GM18526 (cell line): ENCODE results near the gene NLK.

Source experiments
- POLR2A ChIP-seq: IDR thresholded peaks from 3 replicates; pipeline ENCODE4 v1.6.1; 2011; ENCODE audit not compliant: insufficient read length; ENCODE audit errors: extremely low read depth

Gene NLK

DNA sequence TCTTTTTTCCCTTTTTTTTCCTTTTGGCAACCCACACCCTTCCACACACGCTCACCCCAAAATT lies at the start of gene NLK:
Gene NLK (plus strand): TSS at position 21 of the 64 bp plus-strand sequence. CDS start 197 bp downstream, outside the sequence.
- no peak for TF ChIP-seq POLR2A

DNA sequence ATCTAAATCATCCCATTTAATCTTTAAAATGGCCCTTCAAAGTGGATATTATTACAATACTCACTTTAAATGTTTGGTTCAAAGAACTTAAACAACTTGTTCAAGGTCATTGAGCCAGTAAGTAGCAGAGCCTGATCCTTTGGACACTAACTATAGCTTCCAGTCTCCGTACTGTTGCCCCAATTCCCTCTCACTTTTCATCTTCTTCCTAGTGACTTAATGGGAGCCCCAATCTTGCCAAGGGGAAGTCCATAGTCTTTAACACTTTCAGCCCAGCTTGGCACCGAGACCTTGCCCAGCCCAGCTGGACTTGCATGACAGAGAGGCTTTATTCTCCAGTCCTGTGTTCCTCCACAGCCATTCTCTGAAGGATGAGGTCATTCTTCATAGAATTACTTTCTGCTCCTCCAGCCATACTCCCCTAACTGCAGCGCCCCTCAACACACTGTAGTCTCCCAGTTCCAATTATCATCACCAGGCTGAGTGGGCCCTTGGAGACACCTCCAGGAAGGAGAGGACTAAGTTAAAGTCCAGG lies 49.2 kb upstream of the NLK start:
- no peak for TF ChIP-seq POLR2A

DNA sequence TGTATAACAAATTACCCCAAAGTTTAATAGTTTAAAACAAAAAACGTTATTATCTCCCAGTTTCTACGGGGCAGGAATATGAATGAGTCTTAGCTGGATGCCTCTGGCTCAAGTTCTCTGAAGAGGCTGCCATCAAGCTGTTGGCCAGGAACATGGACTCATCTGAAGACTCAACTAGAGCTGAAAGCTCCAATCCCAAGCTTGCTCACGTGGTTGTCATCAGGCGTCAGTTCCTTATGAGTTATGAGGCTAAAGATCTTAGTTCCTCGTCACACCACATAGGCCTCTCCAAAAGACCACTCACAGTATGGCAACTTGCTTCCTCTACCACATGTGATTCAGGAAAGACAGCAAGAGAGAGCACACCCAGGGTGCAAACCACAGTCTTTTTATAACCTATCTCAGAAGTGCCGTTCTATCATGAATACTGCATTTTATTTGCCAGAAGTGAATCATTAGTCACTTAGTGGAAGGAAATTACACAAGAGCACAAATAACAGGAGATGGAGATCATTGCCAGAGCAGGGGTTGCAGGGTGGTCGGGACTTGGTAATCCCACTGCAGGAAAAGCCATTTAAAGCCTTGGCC lies 48.7 kb upstream of the NLK start:
- no peak for TF ChIP-seq POLR2A

DNA sequence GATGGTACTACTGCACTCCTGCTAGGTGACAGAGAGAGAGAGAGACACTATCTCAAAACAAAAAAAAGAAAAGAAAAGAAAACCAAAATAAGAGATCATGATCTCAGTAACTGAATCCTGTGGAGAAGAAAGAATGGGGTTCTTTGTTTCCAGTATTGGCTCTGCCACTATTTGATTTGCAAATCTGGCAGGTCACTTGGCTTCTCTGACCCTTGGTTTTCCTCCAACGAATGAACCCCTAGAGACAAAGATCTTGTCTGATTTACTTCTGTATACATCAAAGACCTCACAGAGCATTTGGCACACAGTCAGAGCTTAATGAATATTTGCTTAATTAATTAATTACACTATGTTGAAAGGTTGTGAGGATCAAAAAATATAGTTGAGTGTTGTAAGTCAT lies 47.9 kb upstream of the NLK start:
- TF ChIP-seq POLR2A: no peak

DNA sequence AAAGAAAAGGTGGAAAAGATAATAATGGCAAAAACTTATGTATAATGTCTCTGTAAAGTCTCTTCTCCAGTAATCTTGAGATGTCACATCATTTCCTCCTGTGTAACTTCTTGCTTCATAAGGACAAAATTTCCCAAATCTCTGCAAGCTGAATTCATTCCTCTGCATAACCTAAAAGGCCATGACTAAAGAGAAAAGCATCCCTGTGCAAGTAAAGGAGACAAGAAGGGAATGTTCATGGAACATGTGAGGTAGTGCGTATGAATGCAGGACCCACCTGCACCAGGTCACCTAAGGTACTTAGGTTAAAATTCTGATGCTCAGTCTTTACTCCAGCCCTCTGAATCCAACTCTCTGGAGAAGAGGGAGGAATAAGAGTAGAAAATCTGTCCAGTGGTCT lies 46.9 kb upstream of the NLK start:
- TF ChIP-seq POLR2A: no peak

DNA sequence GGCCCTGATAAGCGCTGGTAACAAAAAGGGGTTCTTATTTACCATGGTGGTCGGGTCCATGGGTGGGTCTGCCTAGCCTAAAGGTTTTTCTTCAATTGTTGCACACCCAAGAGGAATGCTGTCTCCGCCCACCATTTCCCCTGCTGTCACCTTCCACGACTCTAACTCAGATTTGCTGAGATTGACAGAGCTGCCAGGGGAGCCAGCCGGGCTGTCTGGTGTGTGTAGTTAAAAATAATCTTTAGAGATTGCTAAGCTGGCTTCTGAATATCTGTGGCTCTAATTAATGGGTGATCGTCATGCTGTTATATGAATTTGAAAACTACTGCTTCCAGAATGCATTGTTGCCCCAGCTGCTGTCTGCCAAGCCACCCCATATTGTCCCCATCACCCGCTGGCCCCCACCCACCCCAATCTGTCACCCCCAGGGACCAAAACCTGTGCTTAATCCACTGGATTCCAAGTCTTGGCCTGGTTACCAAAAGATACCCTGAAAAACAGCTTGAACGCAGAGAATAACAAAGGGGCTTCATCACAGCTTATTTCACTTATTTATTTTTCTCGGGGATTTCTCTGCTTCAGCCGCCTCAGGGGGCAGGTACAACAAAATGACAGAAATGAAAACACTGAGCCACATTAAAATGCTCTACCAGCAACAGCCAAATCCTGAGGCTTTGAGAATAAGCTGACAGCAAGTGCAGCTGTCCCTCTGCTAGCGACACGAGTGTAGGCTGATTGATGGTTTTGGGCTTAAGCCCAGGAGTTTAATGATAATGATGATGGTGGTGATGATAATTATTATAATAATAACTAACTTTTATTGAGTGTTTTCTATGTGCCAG lies 46.1 kb upstream of the NLK start:
- no peak for TF ChIP-seq POLR2A

DNA sequence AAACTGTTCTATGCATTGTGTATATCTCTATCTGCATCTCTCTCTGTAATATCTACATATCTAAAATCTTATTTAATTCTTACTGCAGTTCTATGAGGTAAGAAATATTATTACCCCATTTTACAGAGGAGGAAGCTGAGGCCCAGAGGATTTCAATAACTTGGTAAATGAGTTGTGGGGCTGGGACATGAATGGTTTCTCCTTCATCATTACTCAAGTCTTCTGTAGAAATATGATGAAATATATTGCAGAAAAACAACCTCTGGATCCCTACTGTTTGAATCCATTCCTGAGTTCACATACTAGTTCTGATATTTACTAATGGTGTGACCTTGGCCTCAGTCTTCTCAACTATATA lies 45.5 kb upstream of the NLK start:
- no peak for TF ChIP-seq POLR2A

DNA sequence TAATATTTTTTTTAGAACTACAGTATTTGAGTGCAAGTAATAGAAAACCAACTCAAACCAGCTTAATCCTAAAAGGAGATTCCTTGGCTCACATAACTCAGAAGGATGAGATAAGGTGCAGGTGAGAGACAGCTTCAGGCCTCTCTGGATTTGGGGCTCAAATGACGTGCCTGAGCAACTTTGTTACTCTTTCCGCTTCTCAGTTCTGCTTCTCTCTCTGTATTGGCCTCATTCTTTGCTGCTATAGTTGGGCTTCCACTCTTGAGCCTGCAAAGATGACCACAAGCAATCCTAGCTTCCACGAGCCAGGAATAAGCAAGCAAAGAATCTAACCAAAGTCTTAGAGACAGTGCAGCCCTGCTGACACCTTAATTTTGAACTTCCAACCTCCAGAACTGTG lies 45.0 kb upstream of the NLK start:
- no peak for TF ChIP-seq POLR2A

DNA sequence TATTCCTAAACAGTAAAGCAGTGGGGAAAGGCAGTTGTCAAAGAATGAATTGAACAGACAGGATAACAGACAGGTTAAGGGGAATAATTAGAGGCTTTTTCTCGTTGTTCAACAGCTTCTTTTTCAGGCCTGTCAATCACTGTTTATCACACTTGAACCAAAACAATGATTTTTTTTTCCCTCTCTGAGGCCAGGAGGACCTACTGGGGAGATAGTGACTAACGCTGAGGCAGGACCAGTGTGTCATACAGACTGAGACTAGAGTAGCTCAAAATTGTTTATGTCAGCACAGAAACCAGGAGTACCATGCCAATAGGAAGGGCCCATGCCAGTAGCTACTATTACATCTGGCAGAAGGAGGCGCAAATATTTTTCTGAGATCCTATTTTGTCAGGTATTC lies 41.3 kb upstream of the NLK start:
- TF ChIP-seq POLR2A: no peak

DNA sequence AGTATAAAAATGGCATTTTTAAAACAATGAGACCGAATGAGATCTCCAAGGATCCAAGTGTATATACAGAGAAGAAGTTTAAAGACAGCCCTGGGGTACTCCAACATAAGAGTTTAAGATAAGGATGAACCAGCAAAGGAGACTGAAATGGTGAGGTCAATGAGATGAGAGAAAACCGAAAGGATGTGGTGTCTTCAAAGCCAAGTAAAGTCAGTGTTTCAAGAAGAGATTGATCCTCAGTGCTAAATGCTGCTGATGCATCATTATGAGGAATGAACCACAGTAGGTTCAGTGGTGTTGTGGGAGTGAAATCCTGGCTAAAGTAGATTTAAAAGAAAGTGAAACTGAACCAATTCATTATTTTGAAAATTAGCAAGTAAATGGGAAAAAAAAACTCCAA lies 38.1 kb upstream of the NLK start:
- no peak for TF ChIP-seq POLR2A

DNA sequence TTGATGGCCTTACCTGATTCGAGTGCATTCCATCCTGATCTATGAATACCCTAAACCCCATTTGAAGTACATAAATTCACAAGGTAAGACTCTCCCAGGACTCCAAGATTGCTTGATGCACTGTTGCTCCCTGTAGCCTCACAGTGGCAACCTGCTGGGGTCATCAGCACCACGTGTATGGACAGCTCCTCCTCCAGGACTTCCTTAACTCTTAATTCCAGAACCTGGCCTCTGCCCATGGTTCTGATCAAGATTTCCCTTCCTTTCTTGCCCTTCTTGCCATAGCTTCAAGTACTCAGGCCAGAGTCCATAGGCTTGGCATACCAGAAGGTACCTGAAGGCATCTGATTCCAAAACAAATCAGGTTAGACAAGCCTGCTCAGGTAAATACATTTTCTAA lies 34.0 kb upstream of the NLK start:
- no peak for TF ChIP-seq POLR2A

DNA sequence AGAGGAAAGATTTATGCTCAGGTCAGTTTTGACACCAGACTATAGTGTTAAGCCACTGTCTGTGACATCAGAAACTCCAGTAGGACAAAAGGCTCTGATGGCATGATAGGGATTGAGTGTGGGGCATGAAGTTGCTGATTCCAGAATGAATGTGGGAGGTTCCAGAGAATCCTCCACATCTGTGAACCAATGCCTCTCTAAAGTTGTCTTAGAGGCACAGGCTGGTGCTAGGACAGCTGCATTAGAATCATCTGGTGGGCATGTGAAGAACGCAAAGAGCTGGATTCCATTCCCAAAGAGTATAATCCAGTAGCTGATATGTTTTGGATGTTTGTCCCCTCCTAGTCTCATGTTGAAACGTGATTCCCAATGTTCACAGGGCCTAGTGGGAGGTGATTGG lies 32.1 kb upstream of the NLK start:
- TF ChIP-seq POLR2A: no peak

DNA sequence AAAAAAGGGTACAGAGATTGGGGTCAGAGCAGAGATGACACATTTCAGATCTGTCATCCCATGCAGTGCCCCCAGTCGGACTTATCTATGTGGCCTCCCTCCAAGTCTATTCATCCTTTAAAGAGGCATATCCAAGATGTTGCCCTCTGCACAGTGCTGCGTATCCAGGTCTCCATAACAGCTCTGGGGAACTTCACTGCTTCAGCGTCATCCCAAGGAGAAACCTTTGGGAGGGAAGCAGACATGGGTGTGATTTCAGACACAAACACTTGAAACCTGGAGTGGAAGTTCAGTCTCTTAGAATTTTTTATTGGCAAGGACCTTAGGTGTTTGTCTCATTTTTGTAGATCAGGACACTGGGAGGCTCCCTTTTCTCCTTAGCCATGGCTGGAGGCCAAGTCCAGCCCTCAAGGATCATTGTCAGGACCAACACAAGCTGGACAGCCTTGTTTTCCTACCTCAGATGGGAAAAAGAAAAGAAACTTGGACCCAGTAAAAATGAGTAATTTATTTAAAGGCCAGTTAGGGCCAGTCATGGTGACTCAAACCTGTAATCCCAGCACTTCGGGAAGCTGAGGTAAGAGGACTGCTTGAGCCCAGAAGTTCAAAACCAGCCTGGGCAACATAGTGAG lies 23.9 kb upstream of the NLK start:
- TF ChIP-seq POLR2A: no peak

DNA sequence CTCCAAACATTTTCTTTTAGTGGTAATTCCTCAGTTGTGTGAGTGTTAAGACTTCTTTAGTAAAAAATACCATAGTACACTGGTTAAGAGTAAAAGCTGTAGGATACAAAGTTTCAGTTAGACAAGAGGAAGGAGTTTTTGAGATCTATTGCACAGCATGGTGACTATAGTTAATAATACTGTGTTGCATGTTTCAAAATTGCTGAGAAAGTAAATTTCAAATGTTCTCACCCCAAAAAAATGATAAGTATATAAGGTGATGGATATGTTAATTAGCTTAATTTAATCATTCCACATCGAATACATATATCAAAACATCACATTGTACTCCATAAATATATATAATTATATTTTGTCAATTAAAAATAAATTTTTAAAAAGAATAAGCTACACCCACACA lies 22.0 kb upstream of the NLK start:
- TF ChIP-seq POLR2A: no peak

DNA sequence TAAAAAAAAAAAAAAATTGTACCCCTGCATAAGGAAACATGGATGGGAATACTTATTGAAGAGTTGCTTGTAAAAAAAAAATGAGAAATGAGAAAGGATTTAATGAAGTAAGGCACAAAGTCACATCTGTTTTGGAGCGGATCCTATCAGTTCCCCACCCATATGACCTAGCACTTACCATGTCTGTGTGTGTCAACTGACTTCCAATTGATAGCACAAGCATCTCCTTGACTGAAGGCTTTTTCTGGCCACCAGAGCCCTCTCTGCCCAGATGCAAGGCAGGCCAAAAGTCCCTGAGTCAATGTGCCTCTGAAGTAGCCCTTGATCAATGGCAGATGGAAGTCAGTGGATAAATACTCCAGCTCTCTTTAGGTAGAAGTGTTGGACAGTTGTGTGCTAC lies 13.4 kb upstream of the NLK start:
- TF ChIP-seq POLR2A: no peak

DNA sequence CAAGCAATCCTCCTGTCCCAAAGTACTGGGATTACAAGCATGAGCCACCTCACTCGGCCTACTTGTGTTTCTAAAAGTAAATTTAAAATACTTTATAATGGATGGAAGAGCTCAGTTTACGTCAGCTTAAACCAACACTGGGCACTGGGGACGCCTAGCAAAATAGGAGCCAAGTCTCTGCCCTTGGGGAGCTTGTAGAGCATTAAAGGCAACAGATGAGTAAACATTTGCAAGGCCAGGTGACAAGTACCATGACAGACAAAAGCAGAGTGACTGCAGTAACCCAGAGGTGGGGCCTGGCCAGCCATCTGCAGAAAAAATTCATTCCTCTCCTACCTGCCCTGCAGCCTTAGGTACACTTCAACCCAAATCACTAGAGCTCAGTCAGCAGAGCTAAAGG lies 12.1 kb upstream of the NLK start:
- TF ChIP-seq POLR2A: no peak

DNA sequence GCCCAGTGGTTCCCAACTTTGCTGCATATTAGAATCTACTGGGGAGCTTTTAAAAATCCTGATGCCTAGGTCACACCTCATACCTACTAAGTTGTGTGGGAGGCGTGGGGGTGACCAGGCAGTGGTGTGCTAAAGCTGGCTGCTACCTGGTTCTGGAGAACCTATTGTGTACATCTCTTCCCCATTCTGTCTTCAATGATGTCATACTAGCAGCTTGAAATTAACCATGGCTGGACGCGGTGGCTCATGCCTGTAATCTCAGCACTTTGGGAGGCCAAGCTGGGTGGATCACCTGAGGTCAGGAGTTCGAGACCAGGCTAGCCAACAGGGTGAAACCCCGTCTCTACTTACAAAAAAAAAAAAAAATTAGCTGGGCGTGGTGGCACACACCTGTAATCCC lies 11.3 kb upstream of the NLK start:
- TF ChIP-seq POLR2A: no peak
